ENCODE data around the gene SPATA32.

The SPATA32 gene

DNA sequence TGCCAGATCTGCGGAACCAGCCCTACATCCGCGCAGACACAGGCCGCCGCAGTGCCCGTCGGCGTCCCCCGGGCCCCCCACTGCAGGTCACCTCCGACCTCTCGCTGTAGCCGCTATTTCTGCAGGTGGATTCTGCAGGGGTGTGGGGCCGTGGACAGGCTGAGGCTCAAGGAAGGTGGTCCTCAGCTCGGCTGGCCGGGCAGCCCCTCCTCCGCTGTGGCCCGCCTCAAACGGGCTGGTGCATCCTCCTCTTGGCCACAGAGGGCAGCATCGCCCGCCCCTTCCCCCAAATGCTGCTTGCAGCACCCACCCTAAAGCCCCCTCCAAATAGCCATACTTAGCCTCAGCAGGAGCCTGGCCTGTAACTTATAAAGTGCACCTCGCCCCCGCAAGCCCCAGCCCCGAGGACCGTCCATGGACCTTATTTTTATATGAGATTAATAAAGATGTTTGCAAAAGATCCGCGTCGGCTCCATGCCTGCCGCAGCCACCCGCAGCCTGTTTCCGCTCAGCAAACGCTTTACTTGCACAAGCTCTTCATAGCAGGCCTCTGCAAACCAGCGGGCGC, 14.9 kb downstream of the SPATA32 start:
- DNase-seq (ENCODE audit: low read depth) = no peak

DNA sequence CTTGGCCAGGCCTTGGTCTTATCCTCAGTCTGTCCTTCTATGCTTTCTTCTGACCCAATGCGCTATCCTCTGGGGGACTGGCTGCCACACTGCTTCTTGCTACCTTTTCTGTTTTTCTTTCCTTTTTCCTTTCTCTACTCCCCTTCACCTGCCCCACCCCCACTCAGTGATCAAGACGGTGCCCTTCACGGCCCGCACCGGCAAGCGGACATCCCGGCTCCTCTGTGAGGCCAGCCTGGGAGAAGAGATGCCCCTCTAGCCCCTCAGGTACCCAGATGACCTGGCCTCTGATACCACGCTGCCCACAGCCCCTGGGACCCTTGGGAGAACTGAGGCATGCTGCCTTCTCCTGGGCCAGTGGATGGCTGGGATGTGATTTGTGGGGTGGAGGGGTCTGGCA, 15.6 kb downstream of the SPATA32 start:
- DNase-seq (ENCODE audit: low read depth) = no peak

DNA sequence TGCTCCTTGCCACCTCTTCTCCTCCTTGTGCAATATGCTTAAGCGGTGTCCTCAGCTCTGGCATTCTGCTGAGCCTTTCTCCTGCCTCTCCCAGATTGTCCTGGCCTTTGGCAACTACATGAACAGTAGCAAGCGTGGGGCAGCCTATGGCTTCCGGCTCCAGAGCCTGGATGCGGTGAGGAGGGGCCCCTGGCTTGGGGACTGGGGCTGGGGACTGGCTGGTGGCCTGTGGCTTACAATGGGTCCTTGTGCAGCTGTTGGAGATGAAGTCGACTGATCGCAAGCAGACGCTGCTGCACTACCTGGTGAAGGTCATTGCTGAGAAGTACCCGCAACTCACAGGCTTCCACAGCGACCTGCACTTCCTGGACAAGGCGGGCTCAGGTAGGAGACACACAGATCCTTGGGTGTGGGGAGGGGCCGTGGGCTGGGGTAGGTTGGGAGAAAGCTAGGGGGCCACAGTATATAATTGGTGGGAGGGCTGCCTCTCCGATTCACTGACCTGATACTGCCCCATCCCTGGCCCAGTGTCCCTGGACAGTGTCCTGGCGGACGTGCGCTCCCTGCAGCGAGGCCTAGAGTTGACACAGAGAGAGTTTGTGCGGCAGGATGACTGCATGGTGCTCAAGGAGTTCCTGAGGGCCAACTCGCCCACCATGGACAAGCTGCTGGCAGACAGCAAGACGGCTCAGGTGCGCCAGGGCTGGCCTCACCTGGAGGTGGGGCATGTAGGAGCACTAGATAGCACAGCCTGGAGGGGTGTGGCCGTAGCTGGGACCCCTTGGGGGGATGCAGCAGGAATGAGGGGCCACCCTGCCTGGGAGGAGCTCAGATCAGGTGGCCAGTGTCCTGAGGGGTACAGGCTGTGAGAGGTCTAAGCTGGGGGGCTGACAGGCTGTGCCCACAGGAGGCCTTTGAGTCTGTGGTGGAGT, 16.9 kb downstream of the SPATA32 start:
- no peak for DNase-seq (ENCODE audit: low read depth)

DNA sequence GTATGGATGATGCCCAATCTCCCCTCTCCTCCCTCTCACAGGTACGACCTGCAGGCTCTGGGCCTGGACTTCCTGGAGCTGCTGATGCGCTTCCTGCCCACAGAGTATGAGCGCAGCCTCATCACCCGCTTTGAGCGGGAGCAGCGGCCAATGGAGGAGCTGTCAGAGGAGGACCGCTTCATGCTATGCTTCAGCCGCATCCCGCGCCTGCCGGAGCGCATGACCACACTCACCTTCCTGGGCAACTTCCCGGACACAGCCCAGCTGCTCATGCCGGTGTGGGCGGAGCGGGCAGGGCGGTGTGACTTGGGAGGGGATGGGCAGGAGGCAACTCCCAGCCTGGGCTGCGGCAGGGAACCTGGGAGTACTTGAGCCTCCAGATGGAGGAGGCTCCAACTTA, 18.1 kb downstream of the SPATA32 start:
- DNase-seq (ENCODE audit: low read depth) = no peak

DNA sequence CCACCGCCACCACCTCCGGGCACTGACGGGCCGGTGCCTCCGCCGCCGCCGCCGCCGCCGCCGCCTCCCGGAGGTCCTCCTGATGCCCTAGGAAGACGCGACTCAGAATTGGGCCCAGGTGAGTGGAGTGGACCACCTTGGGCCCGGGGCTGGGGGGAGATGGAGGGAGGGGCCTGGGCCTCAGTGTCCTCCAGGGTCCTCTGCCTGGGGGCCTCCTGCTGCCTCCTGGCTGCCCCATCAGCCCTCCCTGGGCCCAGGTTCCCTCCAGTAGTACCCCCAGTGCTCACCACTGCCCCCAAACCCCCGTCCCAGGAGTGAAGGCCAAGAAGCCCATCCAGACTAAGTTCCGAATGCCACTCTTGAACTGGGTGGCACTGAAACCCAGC, 19.9 kb downstream of the SPATA32 start:
- DNase-seq (ENCODE audit: low read depth) = no peak

DNA sequence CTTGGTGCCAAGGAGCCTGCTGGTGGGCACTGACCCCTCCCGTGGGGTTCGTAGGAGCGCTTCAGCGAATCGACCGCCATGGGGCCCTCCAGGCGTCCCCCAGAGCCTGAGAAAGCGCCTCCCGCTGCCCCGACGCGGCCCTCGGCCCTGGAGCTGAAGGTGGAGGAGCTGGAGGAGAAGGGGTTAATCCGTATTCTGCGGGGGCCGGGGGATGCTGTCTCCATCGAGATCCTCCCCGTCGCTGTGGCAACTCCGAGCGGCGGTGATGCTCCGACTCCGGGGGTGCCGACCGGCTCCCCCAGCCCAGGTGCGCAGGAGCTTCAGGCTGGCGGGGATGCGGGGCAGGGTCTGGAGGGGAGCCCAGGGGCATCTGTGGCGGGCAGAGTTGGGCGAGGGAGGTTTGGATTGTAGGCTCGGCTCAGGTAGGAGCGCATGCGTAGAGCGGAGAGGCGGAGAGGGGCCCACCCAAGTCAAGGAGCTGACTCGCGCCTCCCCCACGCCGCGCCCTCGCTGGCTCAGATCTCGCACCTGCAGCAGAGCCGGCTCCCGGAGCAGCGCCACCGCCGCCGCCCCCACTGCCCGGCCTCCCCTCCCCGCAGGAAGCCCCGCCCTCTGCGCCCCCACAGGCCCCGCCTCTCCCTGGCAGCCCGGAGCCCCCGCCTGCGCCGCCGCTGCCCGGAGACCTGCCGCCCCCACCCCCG, 20.4 kb downstream of the SPATA32 start:
- DNase-seq (ENCODE audit: low read depth) = no peak

DNA sequence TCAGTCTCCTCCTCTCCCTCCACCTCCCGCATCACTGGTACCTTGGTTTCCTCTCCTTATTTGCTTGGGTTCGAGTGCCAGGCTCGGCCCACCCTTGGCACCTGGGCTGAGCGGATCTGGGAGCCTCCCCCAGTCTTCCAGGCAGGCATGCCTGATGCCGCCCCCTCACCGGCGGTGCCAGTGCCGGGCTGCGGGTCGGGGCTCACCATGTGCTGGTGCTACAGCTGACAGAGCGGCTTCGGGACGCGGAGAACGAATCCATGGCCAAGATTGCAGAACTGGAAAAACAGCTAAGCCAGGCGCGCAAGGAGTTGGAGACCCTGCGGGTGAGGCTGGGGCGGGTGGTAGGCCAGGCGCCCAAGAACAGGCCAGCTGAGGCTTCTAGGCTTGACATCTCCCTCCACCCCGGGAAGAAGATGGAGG, 21.0 kb downstream of the SPATA32 start:
- no peak for DNase-seq (ENCODE audit: low read depth)

DNA sequence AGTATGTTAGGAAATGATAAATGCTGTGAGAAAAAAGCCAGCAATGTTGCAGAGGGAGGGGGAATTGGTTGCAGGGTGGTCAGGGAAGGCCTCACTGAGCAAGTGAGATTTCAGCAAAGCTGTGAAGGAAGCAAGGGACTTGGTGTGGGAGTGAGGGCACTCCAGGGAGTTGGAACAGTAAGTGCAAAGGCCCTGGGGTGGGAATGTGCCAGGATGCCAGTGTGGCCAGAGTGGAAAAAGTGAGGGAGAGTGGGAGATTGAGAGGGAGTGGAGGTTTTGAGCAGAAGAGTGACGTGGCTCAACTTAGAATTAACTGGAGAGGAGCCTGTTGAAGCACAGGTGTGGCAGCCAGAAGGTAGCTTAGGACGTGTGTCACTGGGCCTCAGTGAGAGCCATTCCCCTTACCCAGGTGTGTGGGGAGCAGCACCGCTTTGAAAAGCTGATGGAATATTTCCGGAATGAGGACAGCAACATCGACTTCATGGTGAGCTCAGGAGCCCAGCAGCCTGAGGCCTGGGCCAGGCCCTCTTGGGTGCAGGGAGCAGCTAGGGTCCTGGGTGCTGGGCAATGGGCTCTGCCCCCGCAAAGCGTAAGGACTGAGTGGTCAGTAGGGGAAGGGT, 23.6 kb downstream of the SPATA32 start:
- no peak for DNase-seq (ENCODE audit: low read depth)

DNA sequence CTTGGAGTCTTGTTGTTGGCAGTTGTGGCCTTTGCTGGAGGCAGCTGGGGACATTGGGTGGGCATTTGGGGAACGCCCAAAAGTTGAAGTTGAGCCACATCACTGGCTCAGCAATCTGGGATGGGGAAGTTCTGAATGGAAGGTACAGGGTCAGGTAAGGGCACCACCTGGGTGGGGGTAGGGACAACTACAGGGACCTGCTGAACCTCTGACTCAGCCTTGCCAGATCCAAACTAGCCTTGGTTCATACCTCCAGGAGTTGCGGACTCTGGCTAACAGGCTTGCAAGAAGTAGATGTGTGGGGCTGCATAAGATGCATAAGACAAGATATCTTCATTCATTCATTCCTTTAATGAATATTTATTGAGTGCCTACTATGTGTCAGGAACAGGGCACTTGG, 24.2 kb downstream of the SPATA32 start:
- DNase-seq (ENCODE audit: low read depth) = no peak

DNA sequence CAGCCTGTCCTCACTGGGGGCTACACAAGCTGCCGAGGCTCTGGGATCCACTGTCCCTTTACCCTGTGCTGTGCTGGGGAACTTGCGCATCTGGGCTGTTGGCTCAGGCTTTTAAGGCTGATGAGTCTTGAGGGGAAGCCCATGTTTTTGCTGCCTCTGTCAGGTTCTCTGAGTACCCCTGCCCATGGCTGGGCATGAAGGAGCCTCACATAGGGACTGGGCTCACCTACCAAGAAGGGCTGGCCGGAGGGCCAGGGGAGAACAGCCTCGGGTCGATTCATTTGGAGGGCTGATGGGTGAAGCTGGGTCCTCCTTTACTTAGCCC, 25.6 kb downstream of the SPATA32 start:
- DNase-seq (ENCODE audit: low read depth) = no peak

DNA sequence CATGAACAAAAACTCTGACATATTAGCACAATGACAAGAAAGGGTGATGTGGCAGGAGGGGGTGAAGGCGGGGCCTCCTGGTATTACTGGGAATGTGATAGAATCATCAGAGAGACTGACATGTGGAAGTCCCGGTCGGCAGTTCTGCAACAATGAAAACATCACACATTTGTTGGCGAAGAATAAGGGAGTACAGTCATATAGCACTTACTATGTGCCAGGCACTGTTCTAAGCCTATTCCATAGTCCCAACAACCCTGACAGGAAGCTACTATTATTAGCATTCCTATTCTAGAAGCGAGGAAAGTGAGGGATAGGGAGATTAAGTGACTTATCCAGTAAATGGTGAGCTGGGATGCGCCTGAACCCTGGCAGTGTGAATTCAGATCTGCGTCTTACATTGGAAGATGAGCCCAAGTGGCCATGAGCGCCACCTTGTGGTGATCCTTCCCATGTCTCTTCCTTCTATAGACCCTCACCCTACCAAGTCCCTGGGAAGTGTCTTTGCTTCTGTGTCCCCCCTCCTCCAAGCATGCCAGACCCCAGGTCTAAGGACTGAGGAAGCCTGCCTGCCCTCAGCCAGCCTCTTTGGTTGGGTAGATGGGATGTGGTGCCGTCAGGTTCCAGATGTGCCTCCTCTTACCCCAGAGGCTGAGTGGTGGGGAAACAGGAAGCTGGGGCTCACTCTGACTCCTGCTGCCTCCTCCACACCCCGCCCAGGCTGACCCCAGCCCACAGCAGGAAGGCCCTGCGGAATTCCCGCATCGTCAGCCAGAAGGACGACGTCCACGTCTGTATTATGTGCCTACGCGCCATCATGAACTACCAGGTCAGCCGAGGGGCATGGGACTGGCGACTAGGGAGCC, 26.2 kb downstream of the SPATA32 start:
- DNase-seq (ENCODE audit: low read depth) = no peak

DNA sequence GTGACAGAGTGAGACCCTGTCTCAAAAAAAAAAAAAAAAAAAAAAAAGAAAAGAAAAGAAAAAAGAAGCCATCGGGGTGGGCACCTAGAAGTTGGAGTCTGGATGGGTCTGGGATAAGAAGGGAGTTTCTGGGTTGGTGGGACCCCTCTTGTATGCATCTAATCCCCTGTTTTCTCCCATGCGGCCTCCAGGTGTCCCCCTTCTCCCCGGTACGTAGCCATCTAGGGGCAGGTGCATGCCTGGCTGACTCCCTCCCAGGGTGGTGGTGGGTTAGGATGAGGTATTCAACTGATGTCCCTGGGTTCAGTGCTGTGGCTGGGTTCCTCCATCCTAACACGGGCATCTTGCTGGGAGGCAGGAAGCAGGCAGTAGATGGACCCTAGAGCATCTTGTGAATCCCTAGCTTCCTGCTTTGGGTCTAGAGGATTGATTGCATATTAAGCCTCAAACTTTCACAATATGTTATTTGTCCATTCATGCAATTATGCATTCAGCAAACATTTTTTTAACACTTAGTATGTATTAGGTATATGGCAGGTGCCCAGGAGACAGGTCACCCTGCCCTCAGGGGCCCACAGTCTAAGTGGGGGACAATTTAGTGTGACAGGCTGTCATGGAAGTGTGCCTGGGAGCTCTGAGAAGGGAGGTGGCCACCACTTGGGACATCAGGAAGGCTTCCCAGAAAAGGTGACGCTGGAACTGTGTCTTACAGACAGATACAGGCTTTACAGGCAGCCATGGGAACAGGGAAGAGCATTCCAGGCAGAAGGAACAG, 27.1 kb downstream of the SPATA32 start:
- DNase-seq (ENCODE audit: low read depth) = no peak

DNA sequence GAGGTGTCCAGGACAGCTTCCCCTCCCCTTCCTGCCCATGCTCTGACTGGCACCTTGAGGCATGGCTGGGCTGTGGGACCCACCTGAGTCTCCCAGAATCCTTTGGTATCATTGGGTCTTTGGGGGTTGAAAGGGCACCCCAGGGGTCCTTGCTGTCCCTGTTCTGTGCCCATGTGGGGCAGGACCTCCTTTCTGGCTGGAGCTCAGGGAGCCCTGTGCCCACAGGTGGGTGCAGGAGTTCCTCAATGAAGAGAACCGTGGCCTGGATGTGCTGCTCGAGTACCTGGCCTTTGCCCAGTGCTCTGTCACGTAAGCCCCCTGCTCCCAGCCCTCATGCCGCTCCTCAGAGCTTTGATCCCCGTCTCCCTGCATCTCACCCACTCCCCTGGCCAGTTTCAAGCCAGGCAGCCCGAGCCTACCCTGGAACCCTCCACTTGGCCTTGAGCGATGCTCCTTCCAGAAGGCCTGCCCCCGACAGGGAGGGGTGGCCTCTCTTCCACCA, 28.4 kb downstream of the SPATA32 start:
- DNase-seq (ENCODE audit: low read depth) = no peak

DNA sequence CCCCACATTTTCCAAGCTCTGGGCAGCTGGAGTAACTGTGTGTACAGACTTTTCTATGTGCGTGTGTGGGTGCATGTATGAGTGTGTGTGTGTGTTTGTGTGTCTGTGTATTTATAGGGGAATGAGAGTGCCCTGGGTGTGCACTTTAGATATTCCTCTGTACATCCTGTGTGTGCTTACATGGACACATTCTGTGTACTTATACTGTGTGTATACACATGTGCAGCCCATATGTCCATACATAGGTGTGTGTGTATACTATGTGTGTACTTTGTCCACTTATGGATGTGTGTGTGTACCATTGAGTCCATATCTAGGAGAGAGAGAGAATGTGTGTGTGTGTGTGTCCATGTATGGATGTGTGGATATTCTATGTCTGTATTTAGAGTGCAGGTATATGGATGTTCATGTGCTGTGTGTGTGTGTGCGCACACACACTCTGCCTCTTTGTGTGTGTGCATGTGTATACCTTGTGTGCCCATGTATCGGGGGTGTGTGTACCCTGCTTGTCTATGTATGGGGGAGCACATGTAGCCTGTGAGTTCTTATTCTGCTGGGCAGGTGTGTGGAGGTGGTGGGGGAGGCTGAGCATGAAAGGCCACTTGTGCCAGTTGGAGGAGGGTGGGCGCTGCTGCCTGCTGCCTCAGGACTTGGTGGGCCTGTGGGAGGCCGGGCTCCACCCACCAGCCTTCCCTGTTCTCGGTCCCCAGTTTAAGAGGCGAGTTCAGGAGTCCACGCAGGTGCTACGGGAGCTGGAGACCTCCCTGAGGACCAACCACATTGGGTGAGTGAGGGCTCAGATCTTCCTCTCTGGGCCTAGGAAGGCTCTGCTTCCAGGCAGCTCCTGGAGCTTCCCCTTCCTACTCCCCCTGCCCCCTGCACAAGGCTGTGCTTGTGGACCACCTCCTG, 29.1 kb downstream of the SPATA32 start:
- no peak for DNase-seq (ENCODE audit: low read depth)

DNA sequence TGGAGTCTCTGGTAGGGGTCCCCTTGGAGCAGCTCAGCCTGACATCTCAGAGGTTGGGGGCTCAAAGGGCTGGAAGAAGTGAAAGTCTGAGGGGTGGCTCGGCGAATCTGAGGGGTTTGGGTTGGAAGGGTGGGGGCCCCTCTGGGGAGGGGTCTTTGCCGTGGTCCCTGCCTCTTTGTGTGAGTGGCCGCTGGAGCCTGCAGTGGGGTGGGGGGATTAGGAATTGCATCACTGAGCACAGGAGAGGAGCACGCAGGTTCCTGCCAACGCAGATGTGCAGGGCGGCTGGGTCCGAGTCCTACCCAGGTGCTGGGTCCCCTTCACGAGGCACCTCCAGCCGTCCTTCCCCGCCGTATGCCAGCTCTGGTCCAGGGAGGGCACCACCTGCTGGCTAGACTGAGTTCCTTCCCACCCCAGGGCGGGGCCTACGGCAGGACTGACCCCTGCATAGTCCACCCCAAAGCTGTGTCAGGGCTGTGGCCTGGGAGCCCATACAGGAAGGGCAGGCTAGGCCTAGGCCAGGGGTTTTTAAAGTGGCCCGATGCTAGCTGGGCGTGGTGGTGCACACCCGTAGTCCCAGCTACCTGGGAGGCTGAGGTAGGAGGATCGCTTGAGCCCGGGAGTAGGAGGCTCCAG, 30.3 kb downstream of the SPATA32 start:
- DNase-seq (ENCODE audit: low read depth) = no peak

DNA sequence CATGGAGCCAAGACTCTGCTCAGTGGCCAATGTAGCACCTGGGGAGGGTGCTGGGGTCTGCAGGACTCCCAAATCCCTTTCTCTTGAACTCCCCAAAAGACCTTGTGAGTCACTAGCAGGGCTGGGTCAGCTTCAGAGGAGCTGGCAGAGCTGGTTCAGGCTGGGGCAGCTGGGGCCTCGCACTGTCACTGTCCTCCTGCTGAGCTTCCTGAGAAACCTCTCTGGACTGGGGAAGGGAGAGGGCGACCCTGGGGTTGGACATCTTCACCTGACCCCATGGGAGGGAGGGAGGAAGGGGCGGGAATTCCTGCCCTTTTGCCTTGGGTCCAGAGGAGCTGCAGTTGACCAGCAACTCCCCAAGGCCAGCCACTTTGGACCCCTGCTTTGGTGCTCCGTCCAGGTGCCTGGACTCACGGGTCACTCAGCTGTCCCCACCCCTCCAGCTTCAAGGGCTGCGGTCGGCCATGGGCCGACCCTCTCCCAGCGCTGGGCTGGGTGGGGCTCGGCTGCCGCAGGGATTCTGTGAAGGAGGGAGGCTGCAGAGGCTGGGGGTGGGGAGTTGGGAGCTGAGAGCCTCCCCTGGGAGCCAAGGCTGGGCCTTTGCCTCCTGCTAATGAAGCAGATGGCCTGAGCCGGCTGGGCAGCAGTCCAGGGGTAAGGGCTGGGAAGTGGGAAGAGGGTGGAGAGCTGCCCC, 31.0 kb downstream of the SPATA32 start:
- DNase-seq (ENCODE audit: low read depth) = no peak

DNA sequence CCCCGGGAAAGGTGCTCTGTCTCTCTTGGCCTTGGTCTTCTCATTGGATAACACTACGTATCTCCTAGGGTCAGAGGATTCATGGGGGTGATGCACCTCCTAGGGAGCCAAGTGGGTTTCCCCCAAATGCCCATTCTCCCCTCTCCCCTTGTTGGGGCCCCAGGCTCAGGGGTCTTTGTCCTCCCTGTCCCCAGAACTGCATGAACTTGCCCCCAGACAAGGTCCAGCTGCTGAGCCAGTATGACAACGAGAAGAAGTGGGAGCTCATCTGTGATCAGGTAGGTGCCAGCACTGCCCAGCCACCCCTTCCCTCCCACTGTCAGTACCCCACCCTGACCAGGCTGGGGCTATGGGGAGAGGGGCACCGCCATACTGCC, 31.5 kb downstream of the SPATA32 start:
- DNase-seq (ENCODE audit: low read depth) = no peak

DNA sequence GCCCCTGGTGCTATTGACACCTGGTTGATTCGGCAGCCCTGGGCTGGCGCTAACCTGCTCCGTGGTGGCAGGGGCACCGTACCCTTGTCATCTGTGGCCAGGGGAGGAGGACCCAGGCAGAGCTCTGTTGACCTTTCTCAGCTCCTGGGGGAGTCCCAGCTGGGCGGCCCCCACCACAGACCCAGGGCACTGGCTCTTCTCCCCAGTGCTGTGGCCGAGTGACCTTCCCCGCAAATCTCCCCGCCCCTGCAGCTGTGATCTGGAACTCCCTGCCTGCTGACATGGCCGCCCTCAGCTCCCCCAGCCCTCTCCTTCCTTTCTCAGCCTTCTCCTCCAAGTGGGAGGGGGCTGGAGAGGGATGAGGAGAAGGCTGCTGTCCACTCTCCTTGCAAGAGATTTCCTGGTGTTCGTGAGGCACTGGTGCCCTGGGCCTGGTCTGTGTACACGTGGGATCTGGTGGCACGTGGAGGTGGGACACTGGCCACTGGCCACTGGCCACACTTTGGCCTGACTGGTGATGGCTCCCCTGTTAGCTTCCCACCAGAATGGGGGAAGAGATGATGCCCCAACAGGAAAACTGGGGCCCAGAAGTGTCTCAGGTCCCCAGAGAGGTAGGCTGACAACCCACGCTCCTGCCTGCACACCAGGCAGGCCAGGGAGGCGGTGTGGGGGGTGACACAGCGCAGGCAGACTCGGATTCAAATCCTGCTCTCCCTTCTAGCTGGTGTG, 32.0 kb downstream of the SPATA32 start:
- no peak for DNase-seq (ENCODE audit: low read depth)
